AG09309 (cell line): ENCODE measurements around the gene CDC42EP5.

Experiments used
- DNase-seq: peaks from one replicate; pipeline ENCODE4 v3.0.0-alpha.2; 2010; ENCODE audit warnings: low read depth
- H3K4me3 ChIP-seq: 2 replicates; pipeline ENCODE4 v1.5.1; 2011; ENCODE audit warnings: mild to moderate bottlenecking, low read depth, low read length, moderate library complexity; ENCODE audit not compliant: control insufficient read depth
- TF ChIP-seq, protein P1 (sequence below): IDR thresholded peaks from 2 replicates; pipeline ENCODE4 v1.5.1; 2011; ENCODE audit warnings: mild to moderate bottlenecking, low read depth, low read length, inconsistent platforms; ENCODE audit not compliant: insufficient read depth, control insufficient read depth; ENCODE audit errors: missing control alignments

Gene CDC42EP5

GRCh38 chr19:54463531-54464043, 9.5 kb downstream of the CDC42EP5 start, which contains the start of gene LENG9:
Gene LENG9, minus strand, starts transcription at chr19:54463778. Its CDS starts 252 bp downstream, at chr19:54463526.
- H3K4me3 ChIP-seq = peak within 1 kb of the TSS; percentile 58
- peak; percentile 94 for DNase-seq
- TF ChIP-seq, protein P1, sequence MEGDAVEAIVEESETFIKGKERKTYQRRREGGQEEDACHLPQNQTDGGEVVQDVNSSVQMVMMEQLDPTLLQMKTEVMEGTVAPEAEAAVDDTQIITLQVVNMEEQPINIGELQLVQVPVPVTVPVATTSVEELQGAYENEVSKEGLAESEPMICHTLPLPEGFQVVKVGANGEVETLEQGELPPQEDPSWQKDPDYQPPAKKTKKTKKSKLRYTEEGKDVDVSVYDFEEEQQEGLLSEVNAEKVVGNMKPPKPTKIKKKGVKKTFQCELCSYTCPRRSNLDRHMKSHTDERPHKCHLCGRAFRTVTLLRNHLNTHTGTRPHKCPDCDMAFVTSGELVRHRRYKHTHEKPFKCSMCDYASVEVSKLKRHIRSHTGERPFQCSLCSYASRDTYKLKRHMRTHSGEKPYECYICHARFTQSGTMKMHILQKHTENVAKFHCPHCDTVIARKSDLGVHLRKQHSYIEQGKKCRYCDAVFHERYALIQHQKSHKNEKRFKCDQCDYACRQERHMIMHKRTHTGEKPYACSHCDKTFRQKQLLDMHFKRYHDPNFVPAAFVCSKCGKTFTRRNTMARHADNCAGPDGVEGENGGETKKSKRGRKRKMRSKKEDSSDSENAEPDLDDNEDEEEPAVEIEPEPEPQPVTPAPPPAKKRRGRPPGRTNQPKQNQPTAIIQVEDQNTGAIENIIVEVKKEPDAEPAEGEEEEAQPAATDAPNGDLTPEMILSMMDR = no peak

GRCh38 chr19:54462655-54463530, 10.2 kb downstream of the CDC42EP5 start:
- TF ChIP-seq, protein P1 = peak; percentile 38
- DNase-seq = no peak
- H3K4me3 ChIP-seq = peak overlapping the region; percentile 58

DNA sequence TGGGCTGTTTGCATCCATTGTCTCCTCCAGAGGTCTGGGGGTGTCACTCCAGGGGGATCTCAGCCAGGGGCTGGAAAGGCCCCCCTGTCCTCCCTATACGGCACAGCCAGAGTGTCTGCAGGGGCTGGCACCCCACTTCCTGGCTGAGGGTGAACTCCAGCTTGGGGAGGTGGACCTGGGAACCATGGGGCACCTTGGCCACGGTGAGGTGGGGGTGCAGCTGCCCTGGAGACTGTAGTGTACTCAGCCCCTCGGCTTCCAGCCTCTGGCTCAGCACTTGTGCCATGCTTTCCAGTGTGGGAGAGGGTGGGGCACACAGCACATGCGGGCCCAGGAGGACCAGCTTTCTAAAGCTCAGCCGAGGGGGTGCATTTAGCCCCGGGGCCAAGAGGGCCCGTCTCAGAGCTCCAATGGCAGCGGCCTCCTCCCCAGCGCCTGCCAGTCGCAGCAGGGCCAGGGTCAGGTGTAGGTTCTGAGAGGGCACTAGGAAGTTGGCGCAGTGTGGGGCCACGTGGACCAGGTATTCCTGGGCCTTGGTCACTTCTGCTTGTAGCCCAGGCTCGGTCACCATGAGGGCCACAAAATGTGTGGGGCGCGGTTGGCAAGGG, 10.9 kb downstream of the CDC42EP5 start:
- DNase-seq = no peak
- peak overlapping the region; percentile 58 for H3K4me3 ChIP-seq
- TF ChIP-seq, protein P1 = no peak

GRCh38 chr19:54461613-54462012, 11.5 kb downstream of the CDC42EP5 start:
- no peak for DNase-seq
- no peak overlapping the region for H3K4me3 ChIP-seq
- TF ChIP-seq, protein P1 = no peak

GRCh38 chr19:54461210-54461609, 11.9 kb downstream of the CDC42EP5 start:
- no peak overlapping the region for H3K4me3 ChIP-seq
- TF ChIP-seq, protein P1 = no peak
- DNase-seq = no peak

GRCh38 chr19:54460230-54461005, 12.7 kb downstream of the CDC42EP5 start:
- TF ChIP-seq, protein P1 = no peak
- H3K4me3 ChIP-seq = no peak overlapping the region
- DNase-seq = no peak
